PC-3 (cell line): ENCODE data around the gene SARDH. TPM values are rescaled to one million over a fixed set of nuclear protein-coding genes. Genes with fewer than 3 reads are reported as not detected.

Experiments used
- ATAC-seq: fragments of 200-7000 bp; cut with Tn5 transposase; 2 replicates; pipeline ENCODE4 v1.9.1; 2020; ENCODE audit warnings: mild to moderate bottlenecking, moderate library complexity
- BruUV-seq: library from RNA; stranded (reverse); fragments of 400-500 nt; replicated peaks from 2 replicates; lab custom pipeline; 2021; lab: Mats Ljungman, UMichigan
- CTCF ChIA-PET: fragments of 300-600 bp; sonication (Branson Sonifier 250); formaldehyde crosslinking; loops from one replicate; lab custom pipeline; 2022; ENCODE audit warnings: antibody characterized with exemption; lab: Charles Lee
- POLR2A ChIA-PET: fragments of 300-600 bp; sonication (Branson Sonifier 250); formaldehyde crosslinking; loops from one replicate; lab custom pipeline; 2022; ENCODE audit warnings: antibody characterized with exemption; ENCODE audit not compliant: unreplicated experiment; lab: Charles Lee
- DNase-seq: peaks from one replicate; pipeline ENCODE4 v3.0.0-alpha.2; 2015
- H2AFZ ChIP-seq: fragments of 300-600 bp; sonication (generic); 2 replicates; pipeline ENCODE4 v1.6.0; 2016; ENCODE audit warnings: antibody characterized with exemption, low read length
- H3F3A ChIP-seq: fragments of 300-600 bp; sonication (generic); one replicate; pipeline ENCODE4 v1.6.0; 2017; ENCODE audit warnings: antibody characterized with exemption, low read length, control low read depth, mild to moderate bottlenecking; ENCODE audit not compliant: unreplicated experiment
- H3K27ac ChIP-seq: fragments of 300-600 bp; sonication (generic); 2 replicates; pipeline ENCODE4 v1.5.1; 2016; ENCODE audit warnings: mild to moderate bottlenecking, low read length
- H3K27me3 ChIP-seq: fragments of 300-600 bp; sonication (generic); 2 replicates; pipeline ENCODE4 v1.6.1; 2016; ENCODE audit warnings: low read length, mixed read lengths
- H3K36me3 ChIP-seq: fragments of 300-600 bp; sonication (generic); 2 replicates; pipeline ENCODE4 v1.6.1; 2016; ENCODE audit warnings: low read depth, mixed run types, low read length, mixed read lengths
- H3K4me1 ChIP-seq: fragments of 300-600 bp; sonication (generic); 2 replicates; pipeline ENCODE4 v1.5.1; 2016; ENCODE audit warnings: low read length; ENCODE audit not compliant: insufficient read depth
- H3K4me2 ChIP-seq: fragments of 300-600 bp; sonication (generic); 2 replicates; pipeline ENCODE4 v1.6.0; 2016; ENCODE audit warnings: low read length
- H3K4me3 ChIP-seq: fragments of 300-600 bp; sonication (generic); 2 replicates; pipeline ENCODE4 v1.5.1; 2016; ENCODE audit warnings: mild to moderate bottlenecking, low read length, mixed read lengths
- H3K79me2 ChIP-seq: fragments of 300-600 bp; sonication (generic); 2 replicates; pipeline ENCODE4 v1.6.1; 2017; ENCODE audit warnings: low read length, mixed read lengths
- H3K9ac ChIP-seq: fragments of 300-600 bp; sonication (generic); 2 replicates; pipeline ENCODE4 v1.6.0; 2016; ENCODE audit warnings: mild to moderate bottlenecking, low read length
- H3K9me2 ChIP-seq: fragments of 300-600 bp; sonication (generic); replicated peaks from 2 replicates; pipeline ENCODE4 v1.6.1; 2016; ENCODE audit warnings: mixed run types, low read length, mixed read lengths
- H3K9me3 ChIP-seq: fragments of 300-600 bp; sonication (generic); 2 replicates; pipeline ENCODE4 v1.6.1; 2016; ENCODE audit warnings: low read length, mixed read lengths
- H4K20me1 ChIP-seq: fragments of 300-600 bp; sonication (generic); 2 replicates; pipeline ENCODE4 v1.6.1; 2016; ENCODE audit warnings: low read length, mixed read lengths
- EZH2 ChIP-seq: fragments of 300-600 bp; sonication (generic); IDR thresholded peaks from one replicate; pipeline ENCODE4 v1.6.1; 2017; ENCODE audit warnings: antibody characterized with exemption, mild to moderate bottlenecking, low read length; ENCODE audit not compliant: unreplicated experiment
- EZH2phosphoT487 ChIP-seq: fragments of 300-600 bp; sonication (generic); IDR thresholded peaks from 2 replicates; pipeline ENCODE4 v1.6.1; 2018; ENCODE audit warnings: mild to moderate bottlenecking, antibody characterized with exemption, low read length, borderline replicate concordance
- intact Hi-C: fragments of 100-400 bp; cut with micrococcal nuclease; formaldehyde crosslinking; loops from 2 replicates; pipeline ENCODE4 v1.9.0; 2023
- total RNA-seq: library from RNA; depleted of rRNA; stranded (reverse); fragments of >200 nt; gene quantifications from 2 replicates; pipeline ENCODE4 v1.2.3, GENCODE V29; 2014
- TF ChIP-seq, protein P1 (sequence below): fragments of 300-600 bp; sonication (generic); conservative IDR thresholded peaks from 2 replicates; pipeline ENCODE4 v1.5.1; 2017; ENCODE audit warnings: antibody characterized with exemption, low read depth, mild to moderate bottlenecking, low read length

SARDH gene
- total RNA-seq, 1 experiment from 2014 or later, result 3.4 TPM

DNA sequence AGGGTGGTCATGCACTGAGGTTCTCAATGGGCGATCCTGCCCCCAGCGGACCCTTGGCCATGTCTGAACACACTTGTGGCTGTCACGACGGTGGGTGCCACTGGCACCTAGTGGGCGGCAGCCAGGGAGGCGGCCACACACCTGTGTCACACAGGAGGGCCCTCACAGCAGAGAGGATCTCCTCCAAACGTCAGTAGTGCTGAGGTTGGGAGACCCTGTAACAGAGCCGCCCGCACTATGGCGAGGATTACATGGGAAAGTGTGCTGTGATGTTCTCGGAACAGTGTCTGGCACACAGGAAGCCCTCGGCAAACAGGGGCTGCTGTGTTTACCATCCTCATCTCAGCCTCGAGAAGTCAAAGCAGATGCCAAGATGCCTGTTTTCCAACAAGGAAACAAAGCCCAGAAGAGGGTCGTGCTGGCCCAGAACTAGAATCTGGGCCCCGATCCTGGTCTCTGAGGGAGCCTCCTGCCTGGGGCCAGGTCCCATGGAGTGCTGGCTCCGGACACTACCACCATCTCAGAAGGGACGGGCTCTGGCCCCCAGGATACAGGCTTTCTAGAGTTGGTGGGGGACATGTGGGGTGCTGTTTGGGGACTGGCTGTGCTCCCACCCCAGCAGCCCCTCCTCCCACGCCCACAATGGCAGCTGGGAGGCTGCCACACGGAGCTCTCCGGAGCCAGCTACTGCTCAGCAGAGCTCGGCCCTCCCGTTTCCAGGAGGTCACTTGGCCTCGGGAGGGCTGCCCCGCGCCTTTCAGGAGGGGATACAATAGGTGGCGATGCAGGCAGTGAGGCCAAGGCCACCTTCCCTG, 53.8 kb downstream of the SARDH start:
- H3K4me3 ChIP-seq, result no peak overlapping the region
- POLR2A ChIA-PET, result no interaction called here

DNA sequence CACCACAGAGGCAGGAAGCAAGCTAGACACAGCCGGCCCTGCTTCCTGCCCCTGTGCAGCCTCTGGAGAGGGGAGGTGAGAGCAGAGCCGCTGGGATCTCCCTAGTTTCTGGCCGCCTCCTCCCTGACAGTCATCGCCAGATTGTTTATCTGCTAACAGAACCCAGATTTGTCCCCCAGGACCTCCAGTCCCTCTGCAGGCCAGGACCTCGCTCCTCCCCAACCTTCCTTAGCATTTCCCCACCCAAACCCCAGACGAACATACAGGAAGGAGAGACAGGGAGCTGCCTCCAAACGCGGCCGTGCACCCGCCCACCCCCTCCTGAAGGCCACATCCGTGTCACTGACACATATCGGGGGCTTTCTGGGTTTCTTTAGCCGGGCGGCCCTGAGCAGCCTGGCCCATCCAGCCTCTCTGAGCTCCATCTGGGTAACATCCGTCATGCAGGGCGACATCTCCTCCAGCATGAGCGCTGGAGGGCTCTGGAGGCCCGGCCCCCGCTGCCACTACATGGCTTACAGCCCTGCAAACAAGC, 54.5 kb downstream of the SARDH start:
- Histone ChIP-seq H3K9me3 (no peaks in the 10 kb centered on the region), H4K20me1 (no peaks in the 10 kb centered on the region), H3K4me3 (no peak overlapping the region), H3K27ac (no peak overlapping the region), H3F3A (no peaks in the 10 kb centered on the region), H2AFZ (no peak overlapping the region), H3K79me2 (no peaks in the 10 kb centered on the region), H3K9ac (no peak overlapping the region), H3K4me1 (no peaks in the 10 kb centered on the region), H3K4me2 (no peak overlapping the region), H3K36me3 (no peaks in the 10 kb centered on the region), H3K9me2 (no peaks in the 10 kb centered on the region), H3K27me3 (no peaks in the 10 kb centered on the region)
- TF ChIP-seq, protein P1, sequence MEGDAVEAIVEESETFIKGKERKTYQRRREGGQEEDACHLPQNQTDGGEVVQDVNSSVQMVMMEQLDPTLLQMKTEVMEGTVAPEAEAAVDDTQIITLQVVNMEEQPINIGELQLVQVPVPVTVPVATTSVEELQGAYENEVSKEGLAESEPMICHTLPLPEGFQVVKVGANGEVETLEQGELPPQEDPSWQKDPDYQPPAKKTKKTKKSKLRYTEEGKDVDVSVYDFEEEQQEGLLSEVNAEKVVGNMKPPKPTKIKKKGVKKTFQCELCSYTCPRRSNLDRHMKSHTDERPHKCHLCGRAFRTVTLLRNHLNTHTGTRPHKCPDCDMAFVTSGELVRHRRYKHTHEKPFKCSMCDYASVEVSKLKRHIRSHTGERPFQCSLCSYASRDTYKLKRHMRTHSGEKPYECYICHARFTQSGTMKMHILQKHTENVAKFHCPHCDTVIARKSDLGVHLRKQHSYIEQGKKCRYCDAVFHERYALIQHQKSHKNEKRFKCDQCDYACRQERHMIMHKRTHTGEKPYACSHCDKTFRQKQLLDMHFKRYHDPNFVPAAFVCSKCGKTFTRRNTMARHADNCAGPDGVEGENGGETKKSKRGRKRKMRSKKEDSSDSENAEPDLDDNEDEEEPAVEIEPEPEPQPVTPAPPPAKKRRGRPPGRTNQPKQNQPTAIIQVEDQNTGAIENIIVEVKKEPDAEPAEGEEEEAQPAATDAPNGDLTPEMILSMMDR, result no peak
- TF ChIP-seq EZH2phosphoT487, result no peak
- POLR2A ChIA-PET, result no interaction called here
- ATAC-seq (no peak), DNase-seq (no peak)
- no TSS peak for BruUV-seq
- intact Hi-C loops, result no loop called here
- CTCF ChIA-PET, result no interaction called here

More for the DNA sequence above, 53.8 kb downstream of the SARDH start:
- no peaks in the 10 kb centered on the region for H3K9me3 ChIP-seq
- no TSS peak for BruUV-seq
- H2AFZ ChIP-seq, result no peak overlapping the region
- ATAC-seq (no peak), DNase-seq (no peak)
- CTCF ChIA-PET, result no interaction called here
- no peaks in the 10 kb centered on the region for H3K9me2 ChIP-seq
- no peaks in the 10 kb centered on the region for H4K20me1 ChIP-seq
- H3K27ac ChIP-seq, result no peak overlapping the region
- TF ChIP-seq, protein P1, result no peak
- no peak for TF ChIP-seq EZH2phosphoT487
- intact Hi-C loops, result no loop called here
- H3K9ac ChIP-seq, result no peak overlapping the region
- H3K27me3 ChIP-seq, result no peaks in the 10 kb centered on the region
- H3K36me3 ChIP-seq, result no peaks in the 10 kb centered on the region
- no peaks in the 10 kb centered on the region for H3K4me1 ChIP-seq
- H3K4me2 ChIP-seq, result no peak overlapping the region
- no peaks in the 10 kb centered on the region for H3F3A ChIP-seq
- H3K79me2 ChIP-seq, result no peaks in the 10 kb centered on the region

DNA sequence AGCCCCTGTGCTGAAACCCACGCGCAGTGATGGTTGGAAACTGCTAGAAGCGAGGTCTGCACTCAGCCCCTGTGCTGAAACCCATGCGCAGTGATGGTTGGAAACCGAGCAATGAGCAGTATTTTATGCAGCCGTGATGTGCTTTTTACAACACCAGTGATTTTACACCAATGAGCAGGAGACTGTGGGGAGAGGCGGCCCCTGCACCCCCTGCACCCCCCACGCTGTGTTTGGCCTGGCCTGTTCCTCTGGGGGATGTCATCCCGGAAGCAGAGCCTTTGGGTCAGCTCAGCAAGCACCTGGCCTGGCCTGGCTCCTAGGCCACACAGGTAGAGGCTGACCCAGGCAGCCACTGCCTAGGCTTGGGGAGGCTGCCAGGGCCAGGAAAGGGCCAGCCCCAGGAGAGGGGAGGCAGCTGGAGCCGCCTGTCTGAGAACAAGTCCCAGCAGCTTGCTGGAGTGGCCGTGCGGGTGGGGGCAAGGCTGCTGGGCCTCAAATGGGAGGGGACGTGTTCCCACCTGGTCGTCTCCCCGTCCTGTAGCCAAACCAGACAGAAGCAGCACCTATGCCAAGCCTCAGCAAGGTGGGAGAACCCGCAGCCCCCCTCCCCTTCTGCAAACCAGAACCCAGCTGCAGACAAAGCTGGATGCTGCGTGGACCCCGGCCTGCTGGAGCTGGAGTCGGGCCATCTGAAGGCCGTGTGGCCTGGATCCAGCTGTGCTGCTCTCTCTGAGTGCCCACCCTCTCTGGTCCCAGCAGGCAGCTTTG, 55.1 kb downstream of the SARDH start:
- H3F3A ChIP-seq, result no peaks in the 10 kb centered on the region
- no peaks in the 10 kb centered on the region for H3K4me1 ChIP-seq
- H3K9me2 ChIP-seq, result no peaks in the 10 kb centered on the region
- no peak for DNase-seq
- H4K20me1 ChIP-seq, result no peaks in the 10 kb centered on the region
- H3K36me3 ChIP-seq, result no peaks in the 10 kb centered on the region
- no peaks in the 10 kb centered on the region for H3K79me2 ChIP-seq
- ATAC-seq, result no peak
- no peak overlapping the region for H3K9ac ChIP-seq
- H2AFZ ChIP-seq, result no peak overlapping the region
- H3K4me3 ChIP-seq, result no peak overlapping the region
- intact Hi-C loops, result no loop called here
- CTCF ChIA-PET, result no interaction called here
- no peaks in the 10 kb centered on the region for H3K9me3 ChIP-seq
- no peaks in the 10 kb centered on the region for H3K27me3 ChIP-seq
- no peak overlapping the region for H3K27ac ChIP-seq
- TF ChIP-seq EZH2phosphoT487, result no peak
- TF ChIP-seq, protein P1, result no peak
- TF ChIP-seq EZH2, result no peak
- POLR2A ChIA-PET, result no interaction called here
- H3K4me2 ChIP-seq, result no peak overlapping the region
- BruUV-seq, result no TSS peak
